Loucy (cell line): ENCODE results near the gene SLC9A9.

Experiments
- H2AFZ ChIP-seq: fragments of 200-600 bp; sonication (generic); 2 replicates; pipeline ENCODE4 v1.6.0; 2016; ENCODE audit warnings: antibody characterized with exemption, mild to moderate bottlenecking, low read length, moderate library complexity
- H3F3A ChIP-seq: fragments of 200-600 bp; 2 replicates; pipeline ENCODE4 v1.6.0; 2016; ENCODE audit warnings: antibody characterized with exemption, low read depth, mild to moderate bottlenecking
- H3K27me3 ChIP-seq: fragments of 200-600 bp; sonication (generic); 2 replicates; pipeline ENCODE4 v1.6.1; 2014; ENCODE audit warnings: low read length, mild to moderate bottlenecking; ENCODE audit not compliant: insufficient read depth, poor library complexity, severe bottlenecking
- H3K36me3 ChIP-seq: fragments of 200-600 bp; sonication (generic); 2 replicates; pipeline ENCODE4 v1.6.1; 2016; ENCODE audit warnings: low read length; ENCODE audit not compliant: insufficient read depth
- H3K4me1 ChIP-seq: fragments of 200-600 bp; sonication (generic); 2 replicates; pipeline ENCODE4 v1.5.1; 2014; ENCODE audit warnings: low read length, mild to moderate bottlenecking; ENCODE audit not compliant: insufficient read depth, poor library complexity, severe bottlenecking
- H3K4me2 ChIP-seq: fragments of 200-600 bp; sonication (generic); 2 replicates; pipeline ENCODE4 v1.6.0; 2014; ENCODE audit warnings: antibody characterized with exemption, low read length, low read depth, mild to moderate bottlenecking; ENCODE audit not compliant: poor library complexity, severe bottlenecking
- H3K4me3 ChIP-seq: fragments of 200-600 bp; sonication (generic); 2 replicates; pipeline ENCODE4 v1.5.1; 2014; ENCODE audit warnings: low read length, mild to moderate bottlenecking, mixed read lengths; ENCODE audit not compliant: poor library complexity, severe bottlenecking
- H3K79me2 ChIP-seq: fragments of 200-600 bp; sonication (generic); 2 replicates; pipeline ENCODE4 v1.6.1; 2014; ENCODE audit warnings: low read length; ENCODE audit not compliant: insufficient read depth
- H3K9ac ChIP-seq: fragments of 200-600 bp; sonication (generic); 2 replicates; pipeline ENCODE4 v1.6.0; 2014; ENCODE audit warnings: mild to moderate bottlenecking, low read depth, low read length, moderate library complexity; ENCODE audit not compliant: poor library complexity, severe bottlenecking
- H3K9me2 ChIP-seq: fragments of 200-600 bp; sonication (generic); replicated peaks from 2 replicates; pipeline ENCODE4 v1.6.1; 2016; ENCODE audit warnings: low read depth, low read length, mixed read lengths
- H3K9me3 ChIP-seq: fragments of 200-600 bp; sonication (generic); 2 replicates; pipeline ENCODE4 v1.6.1; 2014; ENCODE audit warnings: mild to moderate bottlenecking, antibody characterized with exemption, low read length, low read depth; ENCODE audit not compliant: insufficient read depth
- H4K20me1 ChIP-seq: fragments of 200-600 bp; sonication (generic); 2 replicates; pipeline ENCODE4 v1.6.0; 2014; ENCODE audit warnings: antibody characterized with exemption, low read length, mild to moderate bottlenecking; ENCODE audit not compliant: insufficient read depth, poor library complexity, severe bottlenecking
- CTCF ChIP-seq: fragments of 200-600 bp; sonication (generic); conservative IDR thresholded peaks from 2 replicates; pipeline ENCODE4 v1.5.1; 2014; ENCODE audit warnings: mild to moderate bottlenecking, antibody characterized with exemption, low read length
- EZH2phosphoT487 ChIP-seq: fragments of 200-600 bp; IDR thresholded peaks from 2 replicates; pipeline ENCODE4 v1.6.1; 2018; ENCODE audit warnings: antibody characterized with exemption, mild to moderate bottlenecking, moderate library complexity, borderline replicate concordance

Gene SLC9A9

DNA sequence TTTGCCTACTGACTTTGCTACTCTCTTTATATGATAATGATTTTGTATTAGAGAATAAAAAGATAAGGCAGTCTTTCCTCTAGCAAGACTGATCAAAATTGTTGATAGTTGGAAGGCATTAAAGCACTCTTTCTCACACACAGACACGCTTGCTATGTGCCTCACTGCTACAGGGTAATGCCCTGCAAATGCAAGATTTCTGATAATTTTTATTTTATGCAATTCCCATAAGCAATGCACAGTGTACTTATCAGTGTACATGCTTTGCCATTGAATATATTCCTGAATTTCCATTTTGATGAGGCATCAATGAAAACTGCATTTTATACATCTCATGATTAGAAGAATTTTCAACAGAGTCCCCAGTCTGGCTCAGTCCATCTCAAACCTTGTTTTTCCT is 465.5 kb downstream of the SLC9A9 start:
- no peaks in the 10 kb centered on the region for H3F3A ChIP-seq
- H3K9me2 ChIP-seq, result no peaks in the 10 kb centered on the region
- no peaks in the 10 kb centered on the region for H3K36me3 ChIP-seq
- H2AFZ ChIP-seq, result no peak overlapping the region
- H3K4me1 ChIP-seq, result no peaks in the 10 kb centered on the region
- no peak overlapping the region for H3K4me2 ChIP-seq
- no peak overlapping the region for H3K4me3 ChIP-seq
- peaks cover 11% of the 10 kb centered on the region; the same call in 1 of the 2 replicates for H3K9me3 ChIP-seq
- H4K20me1 ChIP-seq, result no peaks in the 10 kb centered on the region
- no peak for TF ChIP-seq EZH2phosphoT487
- TF ChIP-seq CTCF, result no peak
- no peaks in the 10 kb centered on the region for H3K27me3 ChIP-seq
- no peak overlapping the region for H3K9ac ChIP-seq
- no peaks in the 10 kb centered on the region for H3K79me2 ChIP-seq

- Histone ChIP-seq H3K9me2 (no peaks in the 10 kb centered on the region), H3K4me1 (no peaks in the 10 kb centered on the region), H3K9me3 (peaks cover 11% of the 10 kb centered on the region; the same call in 1 of the 2 replicates), H3K27me3 (no peaks in the 10 kb centered on the region), H3F3A (no peaks in the 10 kb centered on the region), H3K36me3 (no peaks in the 10 kb centered on the region), H4K20me1 (no peaks in the 10 kb centered on the region), H2AFZ (no peak overlapping the region), H3K79me2 (no peaks in the 10 kb centered on the region), H3K4me2 (no peak overlapping the region), H3K4me3 (no peak overlapping the region), H3K9ac (no peak overlapping the region)
- TF ChIP-seq EZH2phosphoT487 (no peak), CTCF (no peak)
Measured at GRCh38 chr3:143380449-143380848, 467.8 kb downstream of the SLC9A9 start.

GRCh38 chr3:143375698-143376097 is 472.6 kb downstream of the SLC9A9 start:
- H3K4me3 ChIP-seq, result no peak overlapping the region
- H3K4me1 ChIP-seq, result no peaks in the 10 kb centered on the region
- no peaks in the 10 kb centered on the region for H4K20me1 ChIP-seq
- no peak overlapping the region for H3K9ac ChIP-seq
- no peak overlapping the region for H3K4me2 ChIP-seq
- TF ChIP-seq EZH2phosphoT487 (no peak), CTCF (no peak)
- H3K9me3 ChIP-seq, result peaks cover 3% of the 10 kb centered on the region; the same call in 1 of the 2 replicates
- H3K79me2 ChIP-seq, result no peaks in the 10 kb centered on the region
- no peaks in the 10 kb centered on the region for H3K36me3 ChIP-seq
- H3F3A ChIP-seq, result no peaks in the 10 kb centered on the region
- H3K9me2 ChIP-seq, result no peaks in the 10 kb centered on the region
- H3K27me3 ChIP-seq, result no peaks in the 10 kb centered on the region
- no peak overlapping the region for H2AFZ ChIP-seq
